Caco-2 (cell line): Measurements from ENCODE around the gene PLCH1. TPM values are rescaled to one million over a fixed set of nuclear protein-coding genes. Genes with fewer than 3 reads are reported as not detected.

Source experiments
- BruUV-seq: library from RNA; stranded (reverse); fragments of 400-500 nt; replicated peaks from 2 replicates; lab custom pipeline; 2021; lab: Mats Ljungman, UMichigan
- CTCF ChIA-PET: fragments of 300-600 bp; sonication (Branson Sonifier 250); formaldehyde crosslinking; loops from one replicate; lab custom pipeline; 2022; ENCODE audit warnings: antibody characterized with exemption; lab: Charles Lee
- POLR2A ChIA-PET: fragments of 300-600 bp; sonication (Branson Sonifier 250); formaldehyde crosslinking; loops from one replicate; lab custom pipeline; 2022; ENCODE audit warnings: antibody characterized with exemption; lab: Charles Lee
- DNase-seq, 2 experiments: peaks; one replicate each; pipeline versions ENCODE4 v3.0.0 to v3.0.0-alpha.2; 2020 to 2022
- H3K27me3 ChIP-seq: replicated peaks from 2 replicates; pipeline ENCODE4 v1.6.0; 2011; ENCODE audit warnings: low read length; ENCODE audit not compliant: control insufficient read depth, insufficient read depth
- H3K36me3 ChIP-seq: 2 replicates; pipeline ENCODE4 v1.5.1; 2011; ENCODE audit warnings: low read length; ENCODE audit not compliant: control insufficient read depth, insufficient read depth
- H3K4me1 ChIP-seq: fragments of 250-450 bp; sonication (Bioruptor Pico); 2 replicates; pipeline ENCODE4 v1.5.1; 2020; ENCODE audit warnings: mild to moderate bottlenecking
- H3K4me3 ChIP-seq: 2 replicates; pipeline ENCODE4 v1.5.1; 2011; ENCODE audit warnings: low read depth, mild to moderate bottlenecking, control low read depth, low read length
- H3K9me3 ChIP-seq: fragments of 250-450 bp; sonication (Bioruptor Pico); 2 replicates; pipeline ENCODE4 v1.5.1; 2020; ENCODE audit warnings: mild to moderate bottlenecking, moderate library complexity
- H3K27ac Mint-ChIP-seq: one replicate; pipeline ENCODE4 v1.8.0; 2022; ENCODE audit warnings: mixed read lengths; ENCODE audit not compliant: unreplicated experiment
- H3K27me3 Mint-ChIP-seq: one replicate; pipeline ENCODE4 v1.8.0; 2022; ENCODE audit warnings: mixed read lengths; ENCODE audit not compliant: insufficient read depth, unreplicated experiment
- H3K36me3 Mint-ChIP-seq: one replicate; pipeline ENCODE4 v1.8.0; 2022; ENCODE audit warnings: mild to moderate bottlenecking, mixed read lengths; ENCODE audit not compliant: insufficient read depth, unreplicated experiment
- H3K4me1 Mint-ChIP-seq: one replicate; pipeline ENCODE4 v1.8.0; 2022; ENCODE audit warnings: low read depth, mixed read lengths; ENCODE audit not compliant: unreplicated experiment
- H3K4me3 Mint-ChIP-seq: one replicate; pipeline ENCODE4 v1.8.0; 2022; ENCODE audit warnings: mild to moderate bottlenecking, moderate library complexity, mixed read lengths; ENCODE audit not compliant: unreplicated experiment
- H3K9me3 Mint-ChIP-seq: one replicate; pipeline ENCODE4 v1.8.0; 2022; ENCODE audit warnings: mixed read lengths; ENCODE audit not compliant: unreplicated experiment
- intact Hi-C: fragments of 100-400 bp; cut with micrococcal nuclease; formaldehyde crosslinking; loops from one replicate; pipeline ENCODE4 v1.10.0; 2022; ENCODE audit not compliant: unreplicated experiment
- total RNA-seq: library from RNA; stranded (reverse); gene quantifications from 2 replicates; pipeline ENCODE4 v1.2.3, GENCODE V29; 2022
- TF ChIP-seq, protein P1 (sequence below), 2 experiments: fragments of 200-600 bp in 1 of 2; IDR thresholded peaks; 1 replicate in 1 of 2; 2 replicates in 1 of 2; pipeline versions ENCODE4 v1.5.1 to v1.8.0; 2011 to 2022; ENCODE audit warnings: antibody characterized with exemption in 1 of 2, control low read depth in 1 of 2, inconsistent platforms in 1 of 2, low read depth in 1 of 2, low read length in 1 of 2, mild to moderate bottlenecking in 1 of 2, moderate library complexity in 1 of 2; ENCODE audit not compliant: insufficient read depth in 1 of 2, severe bottlenecking in 1 of 2, unreplicated experiment in 1 of 2

Gene PLCH1
- total RNA-seq, 1 experiment from 2014 or later, result 3.1 TPM

DNA sequence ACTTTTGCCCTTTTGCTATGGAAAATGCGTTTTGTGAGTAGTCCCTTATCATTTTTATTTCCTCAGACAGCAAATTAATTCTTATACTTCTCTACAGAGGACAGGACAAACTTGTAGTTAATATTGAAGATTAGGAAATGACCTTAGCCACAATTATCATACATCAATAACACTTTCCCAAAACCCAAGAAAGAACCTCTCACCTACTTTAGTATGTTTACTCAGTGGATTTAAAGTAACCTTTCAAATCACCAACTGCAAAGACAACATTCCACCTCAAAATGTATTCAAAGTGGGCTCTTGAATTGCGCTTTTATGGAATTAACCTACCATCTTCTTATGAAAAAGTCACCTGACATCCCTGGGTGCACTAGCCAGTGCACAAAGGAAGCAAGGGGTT lies 107.3 kb downstream of the PLCH1 start:
- Mint-ChIP-seq H3K27ac (no peak overlapping the region), H3K27me3 (no peaks in the 10 kb centered on the region), H3K36me3 (no peaks in the 10 kb centered on the region), H3K9me3 (no peaks in the 10 kb centered on the region), H3K4me1 (no peaks in the 10 kb centered on the region), H3K4me3 (no peak overlapping the region)
- intact Hi-C loops, result no loop called here
- Histone ChIP-seq H3K36me3 (no peaks in the 10 kb centered on the region), H3K9me3 (no peaks in the 10 kb centered on the region), H3K4me3 (no peak overlapping the region), H3K4me1 (no peaks in the 10 kb centered on the region), H3K27me3 (no peaks in the 10 kb centered on the region)
- no TSS peak for BruUV-seq
- DNase-seq, result no peak
- POLR2A ChIA-PET, result no interaction called here
- TF ChIP-seq, protein P1, sequence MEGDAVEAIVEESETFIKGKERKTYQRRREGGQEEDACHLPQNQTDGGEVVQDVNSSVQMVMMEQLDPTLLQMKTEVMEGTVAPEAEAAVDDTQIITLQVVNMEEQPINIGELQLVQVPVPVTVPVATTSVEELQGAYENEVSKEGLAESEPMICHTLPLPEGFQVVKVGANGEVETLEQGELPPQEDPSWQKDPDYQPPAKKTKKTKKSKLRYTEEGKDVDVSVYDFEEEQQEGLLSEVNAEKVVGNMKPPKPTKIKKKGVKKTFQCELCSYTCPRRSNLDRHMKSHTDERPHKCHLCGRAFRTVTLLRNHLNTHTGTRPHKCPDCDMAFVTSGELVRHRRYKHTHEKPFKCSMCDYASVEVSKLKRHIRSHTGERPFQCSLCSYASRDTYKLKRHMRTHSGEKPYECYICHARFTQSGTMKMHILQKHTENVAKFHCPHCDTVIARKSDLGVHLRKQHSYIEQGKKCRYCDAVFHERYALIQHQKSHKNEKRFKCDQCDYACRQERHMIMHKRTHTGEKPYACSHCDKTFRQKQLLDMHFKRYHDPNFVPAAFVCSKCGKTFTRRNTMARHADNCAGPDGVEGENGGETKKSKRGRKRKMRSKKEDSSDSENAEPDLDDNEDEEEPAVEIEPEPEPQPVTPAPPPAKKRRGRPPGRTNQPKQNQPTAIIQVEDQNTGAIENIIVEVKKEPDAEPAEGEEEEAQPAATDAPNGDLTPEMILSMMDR (IDR thresholded peaks at IDR 0.05; ENCODE audit: insufficient read depth in 1 of 2, low read depth in 1 of 2, low read length in 1 of 2, severe bottlenecking in 1 of 2, unreplicated experiment in 1 of 2), result no peak
- CTCF ChIA-PET, result no interaction called here

DNA sequence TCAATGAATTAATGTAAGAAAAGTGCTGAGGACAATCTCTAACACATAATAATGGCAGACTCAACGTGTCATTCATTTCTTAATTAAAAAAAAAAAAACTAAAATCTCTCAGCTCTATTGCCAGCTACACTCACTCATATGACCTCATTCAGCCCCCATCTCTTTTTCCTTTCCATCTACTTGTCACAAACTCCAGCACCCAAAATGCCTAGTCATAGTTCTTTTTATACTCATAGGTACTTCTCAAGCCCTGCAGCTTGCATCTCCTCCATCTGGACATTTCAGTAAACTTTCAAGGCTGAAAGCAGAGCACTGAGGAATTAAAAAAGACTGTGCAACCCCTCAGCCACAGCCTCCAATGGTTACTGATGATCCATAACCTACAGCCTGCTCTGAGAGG lies 109.8 kb downstream of the PLCH1 start:
- BruUV-seq, result no TSS peak
- no peak for DNase-seq
- Histone ChIP-seq H3K36me3 (no peaks in the 10 kb centered on the region), H3K27me3 (no peaks in the 10 kb centered on the region), H3K9me3 (no peaks in the 10 kb centered on the region), H3K4me3 (no peak overlapping the region), H3K4me1 (no peaks in the 10 kb centered on the region)
- H3K9me3 Mint-ChIP-seq, result no peaks in the 10 kb centered on the region
- TF ChIP-seq, protein P1 (IDR thresholded peaks at IDR 0.05; ENCODE audit: insufficient read depth in 1 of 2, low read depth in 1 of 2, low read length in 1 of 2, severe bottlenecking in 1 of 2, unreplicated experiment in 1 of 2), result no peak
- intact Hi-C loops, result no loop called here
- POLR2A ChIA-PET, result no interaction called here
- H3K4me3 Mint-ChIP-seq, result no peak overlapping the region
- no peaks in the 10 kb centered on the region for H3K27me3 Mint-ChIP-seq
- H3K4me1 Mint-ChIP-seq, result no peaks in the 10 kb centered on the region
- H3K36me3 Mint-ChIP-seq, result no peaks in the 10 kb centered on the region
- no peak overlapping the region for H3K27ac Mint-ChIP-seq
- CTCF ChIA-PET, result no interaction called here

DNA sequence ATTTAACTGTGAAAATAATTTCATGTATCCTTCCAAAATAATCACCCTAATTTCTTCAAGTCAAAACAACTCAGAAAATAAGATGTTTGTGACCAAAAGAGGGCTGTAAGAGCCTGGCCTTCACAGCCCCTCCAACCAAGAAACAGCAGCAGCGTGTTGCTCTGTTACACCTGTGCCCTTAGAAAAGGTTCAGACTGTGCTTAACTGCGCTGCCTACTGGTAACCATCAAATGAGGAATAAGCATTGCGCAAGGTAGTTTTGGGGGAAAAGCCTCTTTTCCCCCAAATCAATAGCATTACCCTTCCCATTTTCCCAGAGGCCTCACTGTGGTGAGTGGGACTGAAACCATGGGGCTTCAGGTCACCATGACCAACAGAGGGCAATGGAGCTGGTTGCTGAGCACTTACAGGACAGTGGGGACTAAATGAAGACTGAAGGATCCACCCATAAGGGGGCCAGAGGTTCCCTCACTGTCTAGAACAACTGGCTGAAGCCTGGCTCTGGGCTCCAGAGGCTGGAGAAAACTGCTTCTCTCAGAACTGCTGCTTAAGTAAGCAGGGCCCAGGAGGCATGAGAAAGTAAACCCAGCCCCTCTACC lies 110.7 kb downstream of the PLCH1 start:
- no peaks in the 10 kb centered on the region for H3K4me1 ChIP-seq
- ChIA-PET CTCF (no interaction called here), POLR2A (no interaction called here)
- TF ChIP-seq, protein P1 (IDR thresholded peaks at IDR 0.05; ENCODE audit: insufficient read depth in 1 of 2, low read depth in 1 of 2, low read length in 1 of 2, severe bottlenecking in 1 of 2, unreplicated experiment in 1 of 2), result no peak
- H3K27me3 ChIP-seq, result no peaks in the 10 kb centered on the region
- Mint-ChIP-seq H3K27ac (no peak overlapping the region), H3K27me3 (no peaks in the 10 kb centered on the region), H3K4me1 (no peaks in the 10 kb centered on the region), H3K4me3 (no peak overlapping the region), H3K9me3 (no peaks in the 10 kb centered on the region), H3K36me3 (no peaks in the 10 kb centered on the region)
- H3K9me3 ChIP-seq, result no peaks in the 10 kb centered on the region
- no peak for DNase-seq
- H3K4me3 ChIP-seq, result no peak overlapping the region
- no peaks in the 10 kb centered on the region for H3K36me3 ChIP-seq
- BruUV-seq, result no TSS peak
- intact Hi-C loops, result no loop called here
